Breast epithelium (tissue), 4 donors: ENCODE data around the gene AXL. TPM values are rescaled to one million over a fixed set of nuclear protein-coding genes. Genes with fewer than 3 reads are reported as not detected.

Source experiments
- DNase-seq, 2 donors: peaks; one replicate each; pipeline ENCODE4 v3.0.0-alpha.2; 2019; ENCODE audit warnings: low spot score in 2 of 2
- H3K27ac ChIP-seq, 2 donors: fragments of 200-600 bp; sonication (generic) in 1 of 2; one replicate each; pipeline ENCODE4 v1.5.1; 2016 to 2019; ENCODE audit warnings: mild to moderate bottlenecking in 1 of 2
- H3K27me3 ChIP-seq, 2 donors: fragments of 200-600 bp; sonication (generic) in 1 of 2; one replicate each; pipeline versions ENCODE4 v1.5.1 to v1.6.0; 2017 to 2019; ENCODE audit warnings: control low read depth in 1 of 2, mild to moderate bottlenecking in 1 of 2
- H3K36me3 ChIP-seq: fragments of 200-600 bp; one replicate; pipeline ENCODE4 v1.5.1; 2019
- H3K4me1 ChIP-seq, 2 donors: fragments of 200-600 bp; sonication (generic); one replicate each; pipeline ENCODE4 v1.5.1; 2016 to 2019; ENCODE audit warnings: control low read depth in 1 of 2
- H3K4me3 ChIP-seq, 3 donors: fragments of 200-600 bp; sonication (generic); 1 replicate in 2 of 3; 2 replicates in 1 of 3; pipeline ENCODE4 v1.5.1; 2016 to 2019; ENCODE audit warnings: mild to moderate bottlenecking in 3 of 3, moderate library complexity in 2 of 3
- H3K9me3 ChIP-seq, 2 donors: fragments of 200-600 bp; sonication (generic) in 1 of 2; one replicate each; pipeline ENCODE4 v1.5.1; 2016 to 2019; ENCODE audit warnings: control low read depth in 1 of 2
- CTCF ChIP-seq, 3 donors: fragments of 450-650 bp; IDR thresholded peaks; one replicate each; pipeline ENCODE4 v1.5.1; 2016 to 2017; ENCODE audit warnings: antibody characterized with exemption in 3 of 3, mild to moderate bottlenecking in 3 of 3, moderate library complexity in 3 of 3
- POLR2A ChIP-seq: fragments of 450-650 bp; IDR thresholded peaks from one replicate; pipeline ENCODE4 v1.6.1; 2016; ENCODE audit warnings: antibody characterized with exemption, mild to moderate bottlenecking, moderate library complexity
- POLR2AphosphoS5 ChIP-seq, 3 donors: sonication (generic); formaldehyde crosslinking; IDR thresholded peaks; one replicate each; pipeline ENCODE4 v1.6.1; 2017; ENCODE audit warnings: antibody characterized with exemption in 3 of 3
- intact Hi-C: fragments of 100-400 bp; cut with DNase I; formaldehyde crosslinking; loops from one replicate; pipeline ENCODE4 v1.15.1; 2023; ENCODE audit warnings: low total_unique reads
- total RNA-seq, 3 donors: library from RNA; depleted of rRNA; stranded (reverse); fragments of >200 nt; gene quantifications; one replicate each; pipeline ENCODE4 v1.1.0, GENCODE V29; 2016

The AXL gene
- total RNA-seq, 3 donors from 2014 or later = 29.0 to 89.8 (median 36.4) TPM

GRCh38 chr19:41186971-41187883, 31.8 kb upstream of the AXL start:
- no peaks in the 10 kb centered on the region for H3K36me3 ChIP-seq

GRCh38 chr19:41187884-41188279, 31.1 kb upstream of the AXL start:
- intact Hi-C loops = no loop called here
- Histone ChIP-seq H3K27me3 (peaks cover under 1 to 12% of the 10 kb centered on the region in 2 donors), H3K4me1 (no peaks in the 10 kb centered on the region), H3K9me3 (no peaks in the 10 kb centered on the region), H3K27ac (no peak overlapping the region), H3K4me3 (no peak overlapping the region), H3K36me3 (no peaks in the 10 kb centered on the region)
- DNase-seq = no peak
- TF ChIP-seq CTCF (IDR thresholded peaks at IDR 0.05) = no peak
- TF ChIP-seq POLR2AphosphoS5 (IDR thresholded peaks at IDR 0.05) = no peak
- no peak for TF ChIP-seq POLR2A

More at GRCh38 chr19:41186971-41187883, 31.8 kb upstream of the AXL start:
- Histone ChIP-seq H3K4me3 (no peak overlapping the region), H3K9me3 (no peaks in the 10 kb centered on the region), H3K27ac (no peak overlapping the region), H3K27me3 (peaks cover 0 to 6% of the 10 kb centered on the region in 2 donors), H3K4me1 (no peaks in the 10 kb centered on the region)
- intact Hi-C loops = no loop called here
- TF ChIP-seq CTCF (IDR thresholded peaks at IDR 0.05) = no peak
- TF ChIP-seq POLR2A = no peak
- TF ChIP-seq POLR2AphosphoS5 (IDR thresholded peaks at IDR 0.05) = no peak
- no peak for DNase-seq

- no peak for DNase-seq
- H3K9me3 ChIP-seq = no peaks in the 10 kb centered on the region
- no peaks in the 10 kb centered on the region for H3K36me3 ChIP-seq
- no peak overlapping the region for H3K4me3 ChIP-seq
- H3K27me3 ChIP-seq = peaks cover 5 to 23% of the 10 kb centered on the region in 2 donors
- no peaks in the 10 kb centered on the region for H3K4me1 ChIP-seq
- intact Hi-C loops = no loop called here
- TF ChIP-seq POLR2AphosphoS5 (IDR thresholded peaks at IDR 0.05) (no peak), POLR2A (no peak), CTCF (IDR thresholded peaks at IDR 0.05) (no peak)
- H3K27ac ChIP-seq = no peak overlapping the region
Measured at GRCh38 chr19:41189425-41190065, 29.5 kb upstream of the AXL start.

GRCh38 chr19:41192574-41193429, 26.2 kb upstream of the AXL start, which contains the start of gene CYP2S1:
CYP2S1 (plus strand) TSS chr19:41193219; CDS start chr19:41193265, 46 bp downstream.
- no peak within 1 kb of the TSS for H3K27ac ChIP-seq
- intact Hi-C loops = no loop called here
- TF ChIP-seq POLR2A (no peak), POLR2AphosphoS5 (IDR thresholded peaks at IDR 0.05) (no peak), CTCF (IDR thresholded peaks at IDR 0.05) (no peak)
- DNase-seq = no peak
- H3K9me3 ChIP-seq = no peaks in the 10 kb centered on the region
- no peaks in the 10 kb centered on the region for H3K4me1 ChIP-seq
- H3K4me3 ChIP-seq = peak within 1 kb of the TSS; percentile 27 to 58 (median 45)
- peaks cover 5 to 23% of the 10 kb centered on the region in 2 donors for H3K27me3 ChIP-seq
- H3K36me3 ChIP-seq = no peaks in the 10 kb centered on the region
